Transverse colon (tissue), 3 donors: Measurements from ENCODE around the gene SLC34A1.

Experiments
- POLR2A ChIP-seq: fragments of 450-650 bp; IDR thresholded peaks from one replicate; pipeline ENCODE4 v1.6.1; 2016; ENCODE audit warnings: antibody characterized with exemption, mild to moderate bottlenecking, moderate library complexity
- TF ChIP-seq, protein P1 (sequence below), 5 experiments: fragments of 200-600 bp in 3 of 5; fragments of 450-650 bp in 2 of 5; sonication (generic) in 3 of 5; IDR thresholded peaks; 1 replicate in 2 of 5; 2 replicates in 3 of 5; pipeline ENCODE4 v1.5.1; 2016 to 2017; ENCODE audit warnings: antibody characterized with exemption in 5 of 5, inconsistent platforms in 3 of 5, mild to moderate bottlenecking in 2 of 5, moderate library complexity in 1 of 5

DNA sequence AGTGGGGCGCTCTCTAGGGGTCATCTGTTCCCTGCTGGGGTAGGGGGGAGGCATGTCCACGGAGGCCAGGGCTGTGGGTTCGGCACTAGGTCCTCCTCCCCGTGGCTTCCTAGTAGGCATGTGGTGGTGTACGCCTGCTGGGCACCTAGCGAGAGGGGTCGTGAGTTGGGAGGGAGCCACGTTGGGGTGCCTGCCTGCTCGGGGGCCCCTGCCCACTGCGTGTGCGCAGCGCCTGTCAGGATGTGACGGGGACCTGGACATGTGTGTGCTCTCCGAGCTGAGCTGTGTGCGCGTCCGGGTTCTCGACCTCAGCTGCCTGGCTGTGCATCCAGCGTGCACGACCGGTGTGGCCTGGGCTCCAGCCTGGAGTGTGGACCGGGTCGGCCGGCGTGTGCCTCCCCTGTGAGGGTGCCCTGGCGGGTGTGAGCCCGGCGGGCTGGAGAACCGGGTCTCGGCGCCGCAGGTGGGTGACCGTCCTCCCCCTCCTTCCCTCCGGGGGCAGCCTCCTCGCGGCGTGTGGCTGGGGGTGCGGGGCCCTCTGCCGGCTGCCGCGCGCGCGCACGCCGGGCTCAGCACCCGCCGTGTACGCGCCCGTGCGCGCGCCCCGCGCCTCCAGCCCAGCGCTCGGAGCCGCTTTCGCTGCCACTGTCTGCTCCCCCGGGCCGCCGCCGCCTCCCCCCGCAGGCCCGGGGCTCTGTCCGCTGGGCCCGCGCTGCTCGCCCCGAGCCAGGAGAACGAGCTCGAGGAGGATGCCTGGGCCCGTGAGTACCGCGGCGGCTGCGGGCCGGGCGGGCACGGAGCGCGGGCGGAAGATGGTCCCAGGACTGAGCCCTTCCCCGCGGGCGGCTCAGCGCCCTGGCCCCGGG lies 62.2 kb downstream of the SLC34A1 start, which contains the start of gene PRR7:
- TF ChIP-seq, protein P1, sequence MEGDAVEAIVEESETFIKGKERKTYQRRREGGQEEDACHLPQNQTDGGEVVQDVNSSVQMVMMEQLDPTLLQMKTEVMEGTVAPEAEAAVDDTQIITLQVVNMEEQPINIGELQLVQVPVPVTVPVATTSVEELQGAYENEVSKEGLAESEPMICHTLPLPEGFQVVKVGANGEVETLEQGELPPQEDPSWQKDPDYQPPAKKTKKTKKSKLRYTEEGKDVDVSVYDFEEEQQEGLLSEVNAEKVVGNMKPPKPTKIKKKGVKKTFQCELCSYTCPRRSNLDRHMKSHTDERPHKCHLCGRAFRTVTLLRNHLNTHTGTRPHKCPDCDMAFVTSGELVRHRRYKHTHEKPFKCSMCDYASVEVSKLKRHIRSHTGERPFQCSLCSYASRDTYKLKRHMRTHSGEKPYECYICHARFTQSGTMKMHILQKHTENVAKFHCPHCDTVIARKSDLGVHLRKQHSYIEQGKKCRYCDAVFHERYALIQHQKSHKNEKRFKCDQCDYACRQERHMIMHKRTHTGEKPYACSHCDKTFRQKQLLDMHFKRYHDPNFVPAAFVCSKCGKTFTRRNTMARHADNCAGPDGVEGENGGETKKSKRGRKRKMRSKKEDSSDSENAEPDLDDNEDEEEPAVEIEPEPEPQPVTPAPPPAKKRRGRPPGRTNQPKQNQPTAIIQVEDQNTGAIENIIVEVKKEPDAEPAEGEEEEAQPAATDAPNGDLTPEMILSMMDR (IDR thresholded peaks at IDR 0.05), result no peak
- TF ChIP-seq POLR2A, result peak; percentile 40
